Measurements from ENCODE around the gene NXPH3. TPM values are rescaled to one million over a fixed set of nuclear protein-coding genes. Genes with fewer than 3 reads are reported as not detected.

Gene NXPH3
- total and polyA plus RNA-seq, 2 experiments from 2014 or later, result 0.77 to 1.2 TPM

- Histone ChIP-seq H3K4me1 (ENCODE audit: insufficient read depth) (peaks cover 5% of the 10 kb centered on the region), H3K4me3 (no peak overlapping the region), H3K27me3 (no peaks in the 10 kb centered on the region), H4K20me1 (ENCODE audit: insufficient read depth, poor library complexity, severe bottlenecking) (no peaks in the 10 kb centered on the region), H3K9me2 (replicated peaks; ENCODE audit: insufficient read depth) (no peaks in the 10 kb centered on the region), H3K79me2 (no peaks in the 10 kb centered on the region), H3K27ac (no peak overlapping the region), H2AFZ (peak overlapping the region; percentile 84), H3K9me3 (ENCODE audit: low read depth) (no peaks in the 10 kb centered on the region), H3K4me2 (peak overlapping the region; percentile 74), H3K36me3 (replicated peaks; ENCODE audit: insufficient read depth, low read depth) (no peaks in the 10 kb centered on the region)
- 73% methylated on average over 19 of the region's 19 CpGs for whole genome bisulfite sequencing (ENCODE audit: low lambda C conversion rate, missing lambda C conversion rate)
- TF ChIP-seq EZH2phosphoT487 (IDR thresholded peaks at IDR 0.05; ENCODE audit: low read depth, severe bottlenecking, unreplicated experiment) (no peak), EZH2 (IDR thresholded peaks at IDR 0.05; ENCODE audit: borderline replicate concordance) (no peak), CTCF (IDR thresholded peaks at IDR 0.05; ENCODE audit: poor library complexity) (no peak)
- peak; percentile 6 for DNase-seq (ENCODE audit: low spot score)
Observed at GRCh38 chr17:49555495-49556222, 20.0 kb upstream of the NXPH3 start.

- DNase-seq (ENCODE audit: low spot score), result peak; percentile 88
- Histone ChIP-seq H3K36me3 (replicated peaks; ENCODE audit: insufficient read depth, low read depth) (no peaks in the 10 kb centered on the region), H3K79me2 (no peaks in the 10 kb centered on the region), H3K27me3 (no peaks in the 10 kb centered on the region), H3K4me3 (no peak overlapping the region), H3K27ac (no peak overlapping the region), H3K9me3 (ENCODE audit: low read depth) (no peaks in the 10 kb centered on the region), H3K4me1 (ENCODE audit: insufficient read depth) (peaks cover 5% of the 10 kb centered on the region), H3K9me2 (replicated peaks; ENCODE audit: insufficient read depth) (no peaks in the 10 kb centered on the region), H2AFZ (peak overlapping the region; percentile 84), H3K4me2 (peak overlapping the region; percentile 74), H4K20me1 (ENCODE audit: insufficient read depth, poor library complexity, severe bottlenecking) (no peaks in the 10 kb centered on the region)
- TF ChIP-seq EZH2phosphoT487 (IDR thresholded peaks at IDR 0.05; ENCODE audit: low read depth, severe bottlenecking, unreplicated experiment) (no peak), CTCF (IDR thresholded peaks at IDR 0.05; ENCODE audit: poor library complexity) (peak; percentile 95)
- WGBS (ENCODE audit: low lambda C conversion rate, missing lambda C conversion rate), result 13% methylated on average over 27 of the region's 30 CpGs
Observed at GRCh38 chr17:49556223-49556943, 19.3 kb upstream of the NXPH3 start.

- Histone ChIP-seq H3K4me1 (ENCODE audit: insufficient read depth) (peaks cover 5% of the 10 kb centered on the region), H4K20me1 (ENCODE audit: insufficient read depth, poor library complexity, severe bottlenecking) (no peaks in the 10 kb centered on the region), H3K9me3 (ENCODE audit: low read depth) (no peaks in the 10 kb centered on the region), H3K79me2 (no peaks in the 10 kb centered on the region), H3K4me3 (no peak overlapping the region), H3K36me3 (replicated peaks; ENCODE audit: insufficient read depth, low read depth) (no peaks in the 10 kb centered on the region), H3K27ac (no peak overlapping the region), H3K4me2 (no peak overlapping the region), H3K9me2 (replicated peaks; ENCODE audit: insufficient read depth) (no peaks in the 10 kb centered on the region), H2AFZ (no peak overlapping the region), H3K27me3 (no peaks in the 10 kb centered on the region)
- 26% methylated on average over 9 of the region's 9 CpGs for WGBS (ENCODE audit: low lambda C conversion rate, missing lambda C conversion rate)
- TF ChIP-seq EZH2 (IDR thresholded peaks at IDR 0.05; ENCODE audit: borderline replicate concordance) (no peak), CTCF (IDR thresholded peaks at IDR 0.05; ENCODE audit: poor library complexity) (peak; percentile 53), EZH2phosphoT487 (IDR thresholded peaks at IDR 0.05; ENCODE audit: low read depth, severe bottlenecking, unreplicated experiment) (no peak)
- peak; percentile 73 for DNase-seq (ENCODE audit: low spot score)
Observed at GRCh38 chr17:49557312-49558024, 18.2 kb upstream of the NXPH3 start.
